H1 (cell line): ENCODE results near the gene KIAA0319L. TPM values are rescaled to one million over a fixed set of nuclear protein-coding genes. Genes with fewer than 3 reads are reported as not detected.

Source experiments
- CTCF ChIA-PET: fragments of 300-600 bp; sonication (Branson Sonifier 250); formaldehyde crosslinking; loops from one replicate; lab custom pipeline; 2021; ENCODE audit not compliant: partially characterized antibody; lab: Charles Lee
- POLR2A ChIA-PET: fragments of 300-600 bp; sonication (Branson Sonifier 250); formaldehyde crosslinking; loops from one replicate; lab custom pipeline; 2021; ENCODE audit warnings: inconsistent platforms; ENCODE audit not compliant: partially characterized antibody; lab: Charles Lee
- DNase-seq, 2 experiments: peaks; one replicate each; pipeline versions ENCODE4 v3.0.0 to v3.0.0-alpha.2; 2010 to 2022; ENCODE audit warnings: low spot score in 2 of 2, low read depth in 1 of 2, mixed read lengths in 1 of 2
- FAIRE-seq: peaks from 2 replicates; lab custom pipeline; 2011; peaks lifted over from hg19 to GRCh38; lab: Jason Lieb, UNC
- H2AFZ ChIP-seq: 2 replicates; pipeline ENCODE4 v1.8.1; 2012; ENCODE audit warnings: low read length, inconsistent platforms
- H2AK5ac ChIP-seq: 2 replicates; pipeline ENCODE4 v1.6.1; 2013; ENCODE audit warnings: low read depth, low read length
- H2BK120ac ChIP-seq: replicated peaks from 2 replicates; pipeline ENCODE3; 2013; ENCODE audit warnings: low read depth, low read length, inconsistent platforms
- H2BK12ac ChIP-seq: 2 replicates; pipeline ENCODE4 v1.6.1; 2013; ENCODE audit warnings: low read depth, low read length
- H2BK15ac ChIP-seq: 2 replicates; pipeline ENCODE4 v1.6.1; 2013; ENCODE audit warnings: low read length
- H2BK20ac ChIP-seq: 2 replicates; pipeline ENCODE4 v1.6.1; 2013; ENCODE audit warnings: low read length
- H2BK5ac ChIP-seq: 2 replicates; pipeline ENCODE4 v1.6.1; 2013; ENCODE audit warnings: low read depth, low read length
- H3K14ac ChIP-seq: 2 replicates; pipeline ENCODE4 v1.6.1; 2013; ENCODE audit warnings: inconsistent platforms; ENCODE audit not compliant: insufficient read length
- H3K18ac ChIP-seq: 2 replicates; pipeline ENCODE4 v1.6.1; 2013; ENCODE audit warnings: low read length; ENCODE audit errors: extremely low read depth
- H3K23ac ChIP-seq: 2 replicates; pipeline ENCODE4 v1.6.1; 2013; ENCODE audit warnings: inconsistent platforms; ENCODE audit not compliant: insufficient read length
- H3K23me2 ChIP-seq: 2 replicates; pipeline ENCODE4 v1.6.1; 2013; ENCODE audit warnings: low read depth, low read length
- H3K27ac ChIP-seq: 2 replicates; pipeline ENCODE4 v1.6.1; 2011; ENCODE audit warnings: low read depth, low read length, inconsistent platforms
- H3K27me3 ChIP-seq, 4 experiments: replicated peaks in 1 of 4; 1 replicate in 1 of 4; 2 replicates in 3 of 4; pipeline versions ENCODE4 v1.6.1 to v1.8.1; 2011 to 2013; ENCODE audit warnings: low read length in 3 of 4, mild to moderate bottlenecking in 3 of 4, inconsistent platforms in 2 of 4, mixed read lengths in 2 of 4, moderate library complexity in 1 of 4; ENCODE audit not compliant: control insufficient read depth in 3 of 4, insufficient read depth in 3 of 4; ENCODE audit errors: extremely low read depth in 1 of 4
- H3K36me3 ChIP-seq, 4 experiments: 2 replicates each; pipeline versions ENCODE4 v1.6.1 to v1.8.1; 2011 to 2013; ENCODE audit warnings: mild to moderate bottlenecking in 4 of 4, low read length in 3 of 4, moderate library complexity in 2 of 4, control low read depth in 1 of 4, inconsistent platforms in 1 of 4; ENCODE audit not compliant: insufficient read depth in 4 of 4, control insufficient read depth in 2 of 4
- H3K4ac ChIP-seq: replicated peaks from 2 replicates; pipeline ENCODE3; 2013; ENCODE audit warnings: low read length, low read depth, mixed read lengths, inconsistent platforms; ENCODE audit not compliant: insufficient read length
- H3K4me1 ChIP-seq, 4 experiments: replicated peaks in 1 of 4; 1 replicate in 1 of 4; 2 replicates in 3 of 4; pipeline versions ENCODE4 v1.6.1 to v1.8.1; 2011 to 2013; ENCODE audit warnings: low read length in 3 of 4, inconsistent platforms in 2 of 4, mixed read lengths in 1 of 4; ENCODE audit not compliant: insufficient read depth in 4 of 4, control insufficient read depth in 3 of 4
- H3K4me2 ChIP-seq, 2 experiments: 2 replicates each; pipeline versions ENCODE4 v1.6.1 to v1.8.1; 2011 to 2013; ENCODE audit warnings: low read depth in 2 of 2, low read length in 2 of 2, control low read depth in 1 of 2, inconsistent platforms in 1 of 2, mild to moderate bottlenecking in 1 of 2; ENCODE audit not compliant: insufficient read depth in 1 of 2
- H3K4me3 ChIP-seq, 4 experiments: fragments of 200-600, 300-600 bp in 1 of 4; sonication (generic), shearing (Covaris generic), sonication (Bioruptor Twin) in 1 of 4; 2 replicates each; pipeline versions ENCODE4 v1.5.1 to v1.8.1; 2011 to 2016; ENCODE audit warnings: low read length in 4 of 4, low read depth in 3 of 4, control low read depth in 2 of 4, inconsistent platforms in 2 of 4, mild to moderate bottlenecking in 2 of 4, mixed read lengths in 1 of 4, moderate library complexity in 1 of 4; ENCODE audit not compliant: insufficient read depth in 2 of 4; ENCODE audit errors: extremely low read depth in 1 of 4
- H3K56ac ChIP-seq: replicated peaks from 2 replicates; pipeline ENCODE3; 2013; ENCODE audit warnings: low read depth, mild to moderate bottlenecking, mixed read lengths, low read length, inconsistent platforms; ENCODE audit not compliant: insufficient read length
- H3K79me1 ChIP-seq: 2 replicates; pipeline ENCODE4 v1.6.1; 2013; ENCODE audit warnings: low read depth, low read length, control low read depth
- H3K79me2 ChIP-seq, 2 experiments: 2 replicates each; pipeline versions ENCODE4 v1.6.1 to v1.8.1; 2012 to 2013; ENCODE audit warnings: low read length in 2 of 2, mild to moderate bottlenecking in 2 of 2, inconsistent platforms in 1 of 2; ENCODE audit not compliant: insufficient read depth in 2 of 2, control insufficient read depth in 1 of 2
- H3K9ac ChIP-seq, 4 experiments: replicated peaks in 1 of 4; 1 replicate in 1 of 4; 2 replicates in 3 of 4; pipeline versions ENCODE4 v1.6.1 to v1.8.1; 2011 to 2013; ENCODE audit warnings: low read depth in 3 of 4, low read length in 3 of 4, control low read depth in 2 of 4, mild to moderate bottlenecking in 2 of 4, moderate library complexity in 2 of 4, inconsistent platforms in 1 of 4; ENCODE audit errors: extremely low read depth in 1 of 4
- H3K9me3 ChIP-seq, 2 experiments: 2 replicates each; pipeline versions ENCODE4 v1.6.1 to v1.8.1; 2012 to 2013; ENCODE audit warnings: mild to moderate bottlenecking in 2 of 2, moderate library complexity in 2 of 2, control low read depth in 1 of 2, inconsistent platforms in 1 of 2, low read depth in 1 of 2, low read length in 1 of 2, mixed read lengths in 1 of 2; ENCODE audit not compliant: insufficient read depth in 2 of 2
- H4K20me1 ChIP-seq, 2 experiments: replicated peaks in 1 of 2; 2 replicates each; pipeline versions ENCODE3 to v1.8.1; 2011 to 2013; ENCODE audit warnings: inconsistent platforms in 2 of 2, low read length in 2 of 2, mild to moderate bottlenecking in 1 of 2; ENCODE audit not compliant: insufficient read depth in 2 of 2, control insufficient read depth in 1 of 2
- H4K5ac ChIP-seq: 2 replicates; pipeline ENCODE4 v1.6.1; 2013; ENCODE audit warnings: low read length, low read depth, mixed read lengths, inconsistent platforms; ENCODE audit not compliant: insufficient read length
- H4K8ac ChIP-seq: 2 replicates; pipeline ENCODE4 v1.8.0; 2013; ENCODE audit warnings: mild to moderate bottlenecking, moderate library complexity, low read length, inconsistent platforms; ENCODE audit not compliant: insufficient read depth; ENCODE audit errors: extremely low read depth
- H4K91ac ChIP-seq: replicated peaks from 2 replicates; pipeline ENCODE3; 2013; ENCODE audit warnings: low read length, mixed read lengths, inconsistent platforms; ENCODE audit not compliant: insufficient read length
- CEBPB ChIP-seq: IDR thresholded peaks from 2 replicates; pipeline ENCODE4 v1.6.1; 2012; ENCODE audit warnings: low read depth, low read length
- CHD1 ChIP-seq: IDR thresholded peaks from 2 replicates; pipeline ENCODE4 v1.6.1; 2012; ENCODE audit warnings: low read depth, low read length, improper control_type of control experiment
- PHF8 ChIP-seq: fragments of 200-600 bp; sonication (generic); conservative IDR thresholded peaks from 2 replicates; pipeline ENCODE4 v1.7.1; 2012; ENCODE audit warnings: low read depth, mild to moderate bottlenecking, inconsistent platforms, low read length, moderate library complexity
- SAP30 ChIP-seq: fragments of 300-600 bp; sonication (generic); IDR thresholded peaks from 2 replicates; pipeline ENCODE4 v1.7.1; 2012; ENCODE audit warnings: low read length, moderate library complexity, mild to moderate bottlenecking, inconsistent platforms; ENCODE audit not compliant: insufficient read depth, insufficient replicate concordance
- SRF ChIP-seq: IDR thresholded peaks from 2 replicates; pipeline ENCODE4 v1.6.1; 2011; ENCODE audit warnings: mild to moderate bottlenecking, low read depth, low read length, moderate library complexity
- TEAD4 ChIP-seq: IDR thresholded peaks from 2 replicates; pipeline ENCODE4 v1.6.1; 2012; ENCODE audit warnings: low read depth, low read length, inconsistent platforms, mixed read lengths
- ZNF274 ChIP-seq: IDR thresholded peaks from 2 replicates; pipeline ENCODE4 v1.7.0; 2012; ENCODE audit warnings: low read length, borderline replicate concordance; ENCODE audit errors: extremely low read depth
- WGBS, 2 experiments: shearing (Covaris generic) in 1 of 2; methylation state at CpG; one replicate each; pipeline versions ENCODE4 v1.1.6 to v1.1.7; 2013 to 2015; ENCODE audit warnings: low lambda C conversion rate in 2 of 2, mixed read lengths in 2 of 2, inconsistent platforms in 1 of 2, low coverage in 1 of 2, missing lambda C conversion rate in 1 of 2; ENCODE audit not compliant: insufficient replicate concordance in 2 of 2, insufficient coverage in 1 of 2, insufficient read length in 1 of 2; ENCODE audit errors: extremely low coverage in 1 of 2, missing lambda C conversion rate in 1 of 2; 5-methylcytosine and 5-hydroxymethylcytosine counted together
- polyA plus RNA-seq, 7 experiments: library from polyadenylated mRNA; depleted of rRNA in 3 of 7; stranded (reverse) in 5 of 7; unstranded in 2 of 7; fragments of >200 nt in 5 of 7; fragments of 200-250 nt in 2 of 7; gene quantifications; 1 replicate in 5 of 7; 2 replicates in 1 of 7; 4 replicates in 1 of 7; pipeline versions ENCODE4 v1.2.1 to v1.2.3, GENCODE V29; 2011 to 2013; ENCODE audit warnings: missing spikeins in 2 of 7, mixed read lengths in 2 of 7
- total RNA-seq: library from RNA; stranded (reverse); fragmentation: NEBNext Ultra II Directional; extraction: Animal tissue kit (Norgen Biotek cat#: 25700); gene quantifications from 2 replicates; pipeline ENCODE4 v1.2.1, GENCODE V29; 2021
- TF ChIP-seq, protein P1 (sequence below): IDR thresholded peaks from 2 replicates; pipeline ENCODE4 v1.6.1; 2012; ENCODE audit warnings: inconsistent platforms

Gene KIAA0319L
- total and polyA plus RNA-seq, 2 of the 8 experiments (the other 6 are each of a cell fraction or from before 2014, with no cell fraction given) = 40.1 to 55.7 TPM

DNA sequence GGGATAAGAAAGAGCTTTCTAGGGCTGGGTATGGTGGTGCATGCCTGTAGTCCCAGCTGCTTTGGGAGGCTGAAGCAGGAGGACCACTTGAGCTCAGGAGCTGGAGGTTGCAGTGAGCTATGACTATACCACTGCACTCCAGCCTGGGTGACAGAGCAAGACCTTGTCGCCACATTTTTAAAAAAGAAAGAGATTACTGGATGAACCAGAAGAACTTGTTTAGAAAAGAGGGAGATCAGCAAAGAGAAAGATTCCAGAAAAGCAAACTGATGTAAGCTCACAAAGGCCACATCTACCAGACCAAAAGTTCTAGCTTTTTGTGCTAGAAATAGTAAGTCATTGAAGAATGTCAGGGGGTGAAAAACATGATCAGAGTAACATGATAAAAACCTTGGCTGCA lies 117.6 kb downstream of the KIAA0319L start:
- TF ChIP-seq TEAD4 (no peak), SAP30 (no peak), ZNF274 (no peak), CHD1 (no peak), PHF8 (no peak), SRF (no peak), CEBPB (no peak)
- TF ChIP-seq, protein P1, sequence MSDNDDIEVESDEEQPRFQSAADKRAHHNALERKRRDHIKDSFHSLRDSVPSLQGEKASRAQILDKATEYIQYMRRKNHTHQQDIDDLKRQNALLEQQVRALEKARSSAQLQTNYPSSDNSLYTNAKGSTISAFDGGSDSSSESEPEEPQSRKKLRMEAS = no peak
- TF ChIP-seq, all 59 proteins: peak for 0
- no peak overlapping the region for H2BK20ac ChIP-seq
- H3K27ac ChIP-seq = no peak overlapping the region
- no peak overlapping the region for H4K8ac ChIP-seq
- peaks cover 25 to 67% (median 52%) of the 10 kb centered on the region in 4 experiments for H3K36me3 ChIP-seq
- 91% methylated on average over 1 of the region's 1 CpG; no CpG with 5 or more reads in 1 of the 2 experiments for WGBS, 2 experiments
- H3K9me3 ChIP-seq = no peaks in the 10 kb centered on the region
- no peaks in the 10 kb centered on the region for H3K79me1 ChIP-seq
- no peak overlapping the region for H3K4me2 ChIP-seq
- no peak overlapping the region for H4K91ac ChIP-seq
- H3K56ac ChIP-seq = no peak overlapping the region
- no peak overlapping the region for H4K5ac ChIP-seq
- no peak overlapping the region for H2BK120ac ChIP-seq
- no peak overlapping the region for H2BK15ac ChIP-seq
- no peak overlapping the region for H3K9ac ChIP-seq
- DNase-seq = no peak
- no peaks in the 10 kb centered on the region for H3K27me3 ChIP-seq
- CTCF ChIA-PET = interaction anchor here (0.7 to 12.9 kb wide), 5 partner anchors 12 to 129 kb away, joined by 3 to 134 read pairs (median 4); no protein-coding TSS in a partner anchor
- H2AFZ ChIP-seq = no peak overlapping the region
- no peak for FAIRE-seq
- no peak overlapping the region for H3K4ac ChIP-seq
- H3K4me3 ChIP-seq = no peak overlapping the region
- no peak overlapping the region for H2BK12ac ChIP-seq
- H3K18ac ChIP-seq = no peak overlapping the region
- no peaks in the 10 kb centered on the region for H3K79me2 ChIP-seq
- H3K4me1 ChIP-seq = no peaks in the 10 kb centered on the region
- H4K20me1 ChIP-seq = no peaks in the 10 kb centered on the region
- no peak overlapping the region for H2BK5ac ChIP-seq
- H2AK5ac ChIP-seq = no peak overlapping the region
- no peak overlapping the region for H3K23ac ChIP-seq
- no peak overlapping the region for H3K14ac ChIP-seq
- no peaks in the 10 kb centered on the region for H3K23me2 ChIP-seq
- POLR2A ChIA-PET = interaction anchor here (0.6 kb wide), 1 partner anchor 27 kb away, joined by 4 read pairs; no protein-coding TSS in a partner anchor
